Activated T-cell treated with anti-CD3 and anti-CD28 coated beads for 24 hours (primary cell): ENCODE measurements around the gene SCGB1C1.
A peak's percentile ranks its signal among the peaks of the same experiment; 100 is the strongest.

ENCODE experiments used
- DNase-seq: peaks from one replicate; pipeline ENCODE4 v3.0.0-alpha.2; 2020; ENCODE audit warnings: low read depth

SCGB1C1 gene

DNA sequence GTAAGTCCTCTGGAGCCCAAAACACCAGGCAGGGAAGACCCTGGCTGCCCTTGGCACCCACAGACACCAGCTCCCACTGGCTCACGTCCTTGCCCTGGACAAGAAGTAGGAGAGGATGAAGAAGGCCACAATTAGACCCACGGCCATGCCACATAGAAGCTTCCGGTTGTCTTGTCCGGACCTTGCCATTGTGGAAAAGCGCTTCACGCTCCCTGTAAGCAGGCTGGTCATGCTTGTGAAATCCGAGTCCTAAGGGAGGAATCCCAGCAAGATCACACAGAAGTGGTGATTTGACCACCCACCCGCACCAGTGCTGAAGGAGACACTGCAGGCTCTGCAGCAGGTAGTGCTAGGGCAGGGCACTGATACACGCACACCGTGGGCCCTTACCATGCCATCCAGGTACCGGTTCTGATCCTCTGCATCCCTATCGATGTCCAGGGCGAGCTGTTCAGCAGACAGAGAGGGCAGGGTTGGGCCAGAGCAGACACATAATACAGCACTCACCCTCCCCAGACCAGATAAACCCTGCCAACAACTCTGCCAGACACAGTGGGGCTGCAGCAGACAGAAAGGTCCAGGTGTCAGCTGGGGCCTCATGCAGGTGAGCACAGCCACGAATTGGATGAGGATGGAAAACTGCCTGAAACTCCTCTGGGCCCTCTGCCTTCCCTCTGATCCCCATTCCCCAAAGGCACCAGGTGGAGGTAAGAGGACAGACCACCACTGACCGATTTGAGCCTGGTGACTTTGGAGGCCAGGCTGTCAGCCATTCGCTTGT is 12.5 kb downstream of the SCGB1C1 start:
- DNase-seq, result no peak

DNA sequence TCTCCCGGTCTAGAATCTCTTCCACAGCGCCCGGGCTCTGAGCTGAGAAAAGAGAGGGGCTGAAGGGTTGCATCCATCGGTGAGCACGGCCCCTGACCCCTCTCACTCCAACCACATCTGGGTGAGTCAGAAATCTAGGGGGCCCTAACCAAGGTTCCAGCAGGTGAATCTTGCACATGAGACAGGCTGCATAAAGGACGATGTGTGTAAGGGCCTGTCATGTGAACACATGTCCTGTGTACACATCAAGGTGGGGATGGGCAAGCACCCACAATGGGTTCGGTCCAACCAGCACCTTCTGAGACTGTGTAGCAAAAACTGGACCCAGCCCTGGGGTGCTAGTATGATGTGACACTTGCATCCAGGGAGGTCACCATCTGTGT is 13.1 kb downstream of the SCGB1C1 start:
- no peak for DNase-seq

DNA sequence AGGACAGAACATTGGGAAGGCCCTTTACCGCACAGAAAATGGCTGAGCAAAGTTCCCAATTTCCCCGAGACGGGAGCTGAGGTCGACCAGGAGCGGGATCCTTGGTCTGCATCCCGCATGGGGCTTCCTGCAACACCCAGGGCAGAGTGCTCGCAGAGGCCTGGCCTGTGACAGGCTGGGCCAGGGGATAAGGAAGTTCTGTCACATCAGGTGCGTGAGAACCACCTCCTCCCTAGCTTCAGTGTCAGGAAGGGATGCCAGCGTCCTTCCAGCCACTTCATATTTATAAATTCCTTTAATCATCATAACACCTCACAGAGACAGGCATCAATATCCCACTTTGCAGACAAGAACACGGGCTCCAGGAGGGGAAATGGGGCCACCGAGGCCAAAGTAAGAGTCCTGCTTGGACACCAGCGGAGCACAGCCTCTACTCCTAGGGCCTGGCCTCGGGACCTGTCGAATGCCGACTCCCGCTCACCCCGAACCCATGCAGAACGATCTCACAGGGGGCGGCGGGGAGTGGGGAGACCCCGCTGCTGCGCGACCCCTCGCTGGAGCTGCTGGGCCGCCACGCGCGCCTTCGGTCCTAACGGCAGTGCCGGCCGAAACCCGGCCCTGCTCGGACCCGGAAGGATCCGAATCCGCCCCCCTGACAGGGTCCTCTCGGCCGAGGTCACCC is 13.8 kb downstream of the SCGB1C1 start:
- DNase-seq, result no peak

DNA sequence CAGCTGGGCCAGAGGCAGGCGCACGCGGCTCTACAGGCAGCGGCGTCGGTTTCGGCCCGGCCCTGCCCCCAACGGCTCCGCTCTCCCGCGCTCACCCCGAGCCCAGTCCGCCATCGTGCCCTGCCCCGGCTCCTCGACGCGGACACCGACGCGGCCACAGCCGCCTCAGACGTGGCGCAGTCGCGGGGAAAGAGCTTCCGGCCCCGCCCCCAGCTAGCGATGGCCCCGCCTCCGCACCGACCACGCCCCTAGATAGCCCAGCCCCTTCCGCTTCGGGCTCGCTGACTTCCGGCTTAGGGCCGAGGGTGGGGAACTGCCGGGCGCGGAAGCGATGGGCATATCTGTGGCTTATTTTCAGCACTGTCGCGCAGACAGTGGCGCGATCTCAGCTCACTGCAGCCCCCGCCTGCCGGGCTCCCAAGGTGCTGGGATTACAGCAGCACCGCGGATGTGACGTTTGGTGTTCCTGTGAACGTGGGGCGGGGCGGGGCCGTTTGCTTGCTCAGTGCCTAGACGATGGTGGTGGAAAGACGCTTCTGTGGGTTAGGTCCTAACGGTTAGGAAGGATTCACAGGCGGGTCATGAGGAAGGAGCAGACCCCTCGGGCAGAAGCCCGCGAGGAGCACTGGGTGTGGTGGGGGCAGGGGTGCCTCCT is 14.5 kb downstream of the SCGB1C1 start, which contains the start of the genes BET1L and RIC8A:
BET1L (minus strand) TSS at position 192 of the 655 bp plus-strand sequence; CDS start at position 114, 78 bp downstream.
RIC8A (plus strand) TSS at position 501 of the 655 bp plus-strand sequence. CDS start 1,147 bp downstream, outside the sequence.
- DNase-seq, result peak; percentile 95

DNA sequence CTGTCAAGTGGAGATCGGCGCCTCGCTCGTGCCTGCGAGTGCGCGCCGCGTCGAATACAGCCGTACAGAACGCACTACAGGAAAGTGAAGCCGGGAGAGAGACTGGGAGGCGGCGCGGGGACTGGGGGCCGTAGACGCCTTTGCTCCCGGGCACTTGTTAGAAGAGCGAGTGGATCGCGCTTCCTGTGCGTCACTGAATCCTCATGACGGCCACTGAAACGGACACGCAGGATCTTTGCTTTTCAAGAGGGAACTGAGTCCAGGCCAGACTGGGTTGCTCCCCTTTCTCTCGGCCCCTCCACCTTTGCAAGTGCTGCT is 14.9 kb downstream of the SCGB1C1 start:
- no peak for DNase-seq

DNA sequence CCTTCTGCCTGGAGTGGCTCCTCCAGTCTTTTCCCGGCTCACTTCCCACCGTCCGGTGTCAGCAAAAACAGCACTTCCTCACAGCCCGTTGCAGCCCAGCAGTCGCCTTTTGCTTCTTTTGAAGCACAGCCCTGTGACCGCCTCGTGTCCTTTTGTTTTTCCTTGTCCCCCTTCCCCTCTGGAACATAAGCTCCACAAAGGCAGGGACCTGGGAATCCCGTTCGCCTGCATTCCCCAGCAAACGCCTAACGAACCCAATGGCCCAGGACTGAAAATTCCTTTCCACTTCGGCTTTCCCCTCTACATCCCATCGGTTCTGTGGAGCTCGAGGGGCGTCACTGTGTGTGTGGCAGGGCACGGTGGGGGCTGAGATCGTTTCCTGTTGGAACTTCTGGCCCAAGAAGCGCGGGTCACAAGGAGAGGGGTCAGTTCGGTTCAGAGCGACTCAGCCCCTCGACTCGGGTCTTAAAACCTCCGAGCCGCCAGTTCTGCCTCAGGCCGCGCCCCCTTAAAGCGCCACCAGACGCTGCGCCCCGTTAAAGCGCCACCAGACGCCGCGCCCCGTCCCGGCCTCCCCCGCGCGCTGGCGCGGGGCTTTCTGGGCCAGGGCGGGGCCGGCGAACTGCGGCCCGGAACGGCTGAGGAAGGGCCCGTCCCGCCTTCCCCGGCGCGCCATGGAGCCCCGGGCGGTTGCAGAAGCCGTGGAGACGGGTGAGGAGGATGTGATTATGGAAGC is 15.5 kb downstream of the SCGB1C1 start:
- DNase-seq, result peak; percentile 76

DNA sequence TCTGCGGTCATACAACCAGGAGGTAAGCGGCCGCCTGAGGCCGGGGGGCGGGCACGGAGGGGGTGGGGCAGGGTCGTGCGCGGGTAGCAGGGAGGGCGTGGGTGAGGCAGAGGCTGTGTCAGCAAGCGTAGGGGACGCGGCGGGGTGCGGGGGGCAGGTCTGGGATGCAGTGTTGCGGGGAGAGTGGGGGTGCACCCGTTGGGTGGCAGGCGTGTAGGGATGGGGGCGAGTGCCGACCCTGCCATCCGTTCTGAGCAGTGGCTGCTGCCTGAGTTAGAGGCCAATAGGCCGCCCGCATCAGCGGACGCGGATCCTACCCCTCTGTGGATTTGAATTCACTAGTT is 16.0 kb downstream of the SCGB1C1 start:
- no peak for DNase-seq

DNA sequence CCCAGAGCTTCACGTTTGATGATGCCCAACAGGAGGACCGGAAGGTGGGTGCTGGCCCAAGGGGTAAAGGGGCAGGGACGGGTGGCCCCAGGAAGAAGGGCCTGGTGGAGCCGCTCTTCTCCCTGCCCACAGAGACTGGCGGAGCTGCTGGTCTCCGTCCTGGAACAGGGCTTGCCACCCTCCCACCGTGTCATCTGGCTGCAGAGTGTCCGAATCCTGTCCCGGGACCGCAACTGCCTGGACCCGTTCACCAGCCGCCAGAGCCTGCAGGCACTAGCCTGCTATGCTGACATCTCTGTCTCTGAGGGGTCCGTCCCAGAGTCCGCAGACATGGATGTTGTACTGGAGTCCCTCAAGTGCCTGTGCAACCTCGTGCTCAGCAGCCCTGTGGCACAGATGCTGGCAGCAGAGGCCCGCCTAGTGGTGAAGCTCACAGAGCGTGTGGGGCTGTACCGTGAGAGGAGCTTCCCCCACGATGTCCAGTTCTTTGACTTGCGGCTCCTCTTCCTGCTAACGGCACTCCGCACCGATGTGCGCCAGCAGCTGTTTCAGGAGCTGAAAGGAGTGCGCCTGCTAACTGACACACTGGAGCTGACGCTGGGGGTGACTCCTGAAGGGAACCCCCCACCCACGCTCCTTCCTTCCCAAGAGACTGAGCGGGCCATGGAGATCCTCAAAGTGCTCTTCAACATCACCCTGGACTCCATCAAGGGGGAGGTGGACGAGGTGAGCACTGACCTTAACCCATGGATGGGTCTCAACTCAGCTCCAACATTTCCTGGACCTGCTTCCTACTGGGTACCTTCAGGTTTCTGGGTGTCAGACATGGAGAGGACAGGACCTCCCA is 16.6 kb downstream of the SCGB1C1 start:
- DNase-seq, result no peak

DNA sequence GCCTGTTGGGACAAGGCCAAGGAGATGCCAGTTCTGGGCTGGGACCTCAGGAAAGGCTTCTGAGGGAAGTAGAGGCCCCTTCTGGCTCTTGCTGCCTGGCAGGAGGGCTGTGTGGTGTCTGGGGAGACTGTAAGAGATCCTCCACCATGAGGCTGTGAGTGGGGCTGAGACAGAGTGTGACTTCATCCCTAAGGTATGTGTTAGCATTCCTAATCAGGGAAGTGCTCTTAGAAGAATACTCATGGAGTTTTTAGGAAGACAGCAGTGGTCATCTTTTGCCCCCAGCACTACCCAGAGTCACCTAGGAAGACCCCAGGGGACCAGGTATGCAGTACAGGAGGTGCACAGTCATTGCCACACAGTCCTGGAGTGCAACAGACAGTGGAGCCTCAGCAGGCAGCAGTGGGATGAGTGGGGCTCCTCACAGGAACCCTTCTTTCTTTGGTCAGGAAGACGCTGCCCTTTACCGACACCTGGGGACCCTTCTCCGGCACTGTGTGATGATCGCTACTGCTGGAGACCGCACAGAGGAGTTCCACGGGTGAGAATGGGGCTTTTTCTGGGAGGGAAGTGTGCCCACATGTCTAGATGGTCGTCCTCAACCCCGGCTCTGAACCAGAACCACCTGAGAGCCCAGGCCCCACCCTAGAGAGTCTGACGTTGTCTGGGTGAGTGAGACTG is 17.4 kb downstream of the SCGB1C1 start:
- no peak for DNase-seq

DNA sequence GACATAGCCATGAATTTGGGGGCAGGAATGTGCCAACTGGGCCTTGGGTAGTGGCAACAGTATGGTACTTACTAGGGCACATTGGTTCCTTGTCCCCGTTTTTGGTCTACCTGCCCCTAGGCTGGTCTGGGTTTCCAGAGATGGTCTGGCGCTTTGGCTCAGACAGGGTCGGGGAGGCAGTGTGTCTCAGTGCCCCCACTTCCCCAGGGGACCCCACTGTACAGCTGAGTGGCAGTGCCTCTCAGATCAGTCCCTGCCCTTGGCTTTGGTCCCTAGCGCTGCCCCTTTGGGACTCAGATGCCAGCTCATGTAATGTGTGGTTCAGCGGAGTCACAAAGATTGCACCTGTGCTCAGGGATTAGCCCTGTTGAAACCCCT is 17.9 kb downstream of the SCGB1C1 start:
- no peak for DNase-seq

DNA sequence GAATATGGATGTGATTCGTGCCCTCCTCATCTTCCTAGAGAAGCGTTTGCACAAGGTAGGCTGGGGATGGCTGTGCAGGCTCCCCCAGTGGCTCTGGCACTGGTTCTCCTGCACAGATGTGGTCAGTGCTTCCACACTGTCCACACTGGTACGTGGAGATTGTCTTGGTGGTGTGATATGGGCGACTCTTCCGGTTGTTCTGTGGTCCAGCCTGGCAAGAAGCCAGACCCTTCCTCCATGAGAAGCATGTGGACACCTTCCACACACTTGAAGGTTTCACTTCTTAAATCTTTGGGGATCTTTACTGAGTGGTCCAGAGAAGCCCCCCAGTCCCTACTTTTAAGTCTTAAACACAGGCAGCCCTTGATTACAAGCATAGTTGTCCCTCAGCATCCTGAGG is 18.4 kb downstream of the SCGB1C1 start:
- no peak for DNase-seq

DNA sequence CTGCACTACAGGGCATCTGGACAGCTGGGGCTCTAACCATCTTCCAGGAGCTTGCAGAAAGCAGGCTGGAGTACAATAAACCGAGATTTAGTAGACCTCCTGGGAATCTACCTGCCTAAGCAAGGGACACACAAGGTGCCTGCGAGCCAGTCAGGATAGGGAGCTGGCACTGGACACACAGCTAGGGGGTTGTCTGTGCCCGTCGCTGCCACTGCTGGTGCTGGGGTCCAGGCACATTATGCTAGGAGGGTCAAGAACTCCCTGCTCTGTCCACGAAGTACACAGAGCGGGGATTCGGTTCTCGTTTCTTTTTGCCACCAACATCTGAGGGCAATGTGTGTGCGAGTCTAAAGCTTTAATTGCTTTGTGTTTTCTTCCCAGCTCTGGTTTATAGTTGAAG is 18.9 kb downstream of the SCGB1C1 start:
- DNase-seq, result no peak

DNA sequence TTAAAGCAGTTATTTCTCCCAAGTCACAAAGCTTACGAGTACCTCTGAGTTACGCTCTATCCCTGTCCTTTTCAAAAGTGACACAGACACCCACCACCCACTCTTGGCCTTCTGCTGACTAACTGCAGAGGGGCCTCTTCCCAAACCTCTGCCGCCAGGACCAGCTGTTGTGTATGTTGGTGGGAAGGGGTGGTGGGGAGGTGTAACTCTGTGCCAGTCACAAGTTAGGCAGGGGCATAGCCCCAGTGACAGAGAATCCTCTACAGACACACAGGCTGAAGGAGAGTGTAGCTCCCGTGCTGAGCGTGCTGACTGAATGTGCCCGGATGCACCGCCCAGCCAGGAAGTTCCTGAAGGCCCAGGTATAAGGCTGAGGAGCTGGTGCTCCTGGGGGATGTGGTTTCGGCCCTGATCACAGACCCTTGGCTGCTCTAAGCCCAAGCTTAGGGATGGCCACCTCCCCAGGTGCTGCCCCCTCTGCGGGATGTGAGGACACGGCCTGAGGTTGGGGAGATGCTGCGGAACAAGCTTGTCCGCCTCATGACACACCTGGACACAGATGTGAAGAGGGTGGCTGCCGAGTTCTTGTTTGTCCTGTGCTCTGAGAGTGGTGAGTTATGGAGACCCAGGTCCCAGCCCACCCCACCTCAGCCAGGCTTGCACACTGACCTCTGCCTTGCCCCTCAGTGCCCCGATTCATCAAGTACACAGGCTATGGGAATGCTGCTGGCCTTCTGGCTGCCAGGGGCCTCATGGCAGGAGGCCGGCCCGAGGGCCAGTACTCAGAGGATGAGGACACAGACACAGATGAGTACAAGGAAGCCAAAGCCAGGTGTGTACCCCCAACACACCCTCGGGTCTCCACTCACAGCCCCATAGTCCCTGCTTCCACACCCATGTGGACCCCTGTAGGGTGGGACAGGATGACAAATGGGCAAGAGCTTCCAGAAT is 19.5 kb downstream of the SCGB1C1 start:
- no peak for DNase-seq

DNA sequence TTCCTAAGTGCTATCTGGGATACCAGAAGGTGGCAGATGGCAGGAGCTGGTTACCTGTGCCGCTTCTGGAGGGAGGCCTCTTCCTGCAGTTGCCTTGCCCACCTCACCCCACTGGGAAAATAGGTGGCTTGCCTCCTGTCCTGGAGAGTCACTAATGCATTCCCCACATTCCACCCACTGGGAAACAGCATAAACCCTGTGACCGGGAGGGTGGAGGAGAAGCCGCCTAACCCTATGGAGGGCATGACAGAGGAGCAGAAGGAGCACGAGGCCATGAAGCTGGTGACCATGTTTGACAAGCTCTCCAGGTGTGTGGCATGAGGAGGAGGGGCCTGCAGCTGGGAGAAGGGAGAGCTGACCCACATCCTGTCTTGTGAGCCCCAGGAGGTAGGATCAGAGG is 20.2 kb downstream of the SCGB1C1 start:
- no peak for DNase-seq

DNA sequence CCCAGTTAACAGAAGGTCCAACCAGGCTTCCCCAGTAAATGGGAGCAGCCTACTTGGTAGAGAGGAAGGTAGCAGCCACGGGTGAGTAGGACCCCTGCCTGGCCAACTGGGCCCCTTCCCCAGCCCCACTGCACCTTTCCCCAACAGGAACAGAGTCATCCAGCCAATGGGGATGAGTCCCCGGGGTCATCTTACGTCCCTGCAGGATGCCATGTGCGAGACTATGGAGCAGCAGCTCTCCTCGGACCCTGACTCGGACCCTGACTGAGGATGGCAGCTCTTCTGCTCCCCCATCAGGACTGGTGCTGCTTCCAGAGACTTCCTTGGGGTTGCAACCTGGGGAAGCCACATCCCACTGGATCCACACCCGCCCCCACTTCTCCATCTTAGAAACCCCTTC is 21.2 kb downstream of the SCGB1C1 start:
- no peak for DNase-seq

DNA sequence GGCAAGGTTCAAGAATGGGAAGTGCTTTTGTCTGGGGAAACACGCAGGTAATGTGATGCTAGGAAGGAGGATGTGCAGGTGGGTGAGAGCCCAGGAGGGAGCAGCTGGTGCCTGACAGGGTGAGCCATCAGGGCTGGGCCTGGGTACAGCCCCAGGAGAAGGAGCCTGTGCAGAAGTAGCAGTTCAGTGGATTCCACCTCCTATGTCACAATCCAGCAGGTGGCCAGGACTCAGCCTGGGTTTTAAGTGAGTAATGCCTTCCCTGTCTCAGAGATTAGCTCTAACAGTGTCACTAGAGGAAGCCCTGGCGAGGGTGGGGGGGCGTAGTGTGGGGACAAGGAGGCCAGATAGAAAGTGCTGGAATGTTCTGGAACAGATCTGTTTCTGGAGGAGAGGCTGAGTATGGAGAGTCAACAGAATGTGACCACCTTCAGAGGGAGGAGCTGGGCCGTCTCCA is 22.7 kb downstream of the SCGB1C1 start:
- DNase-seq, result no peak

DNA sequence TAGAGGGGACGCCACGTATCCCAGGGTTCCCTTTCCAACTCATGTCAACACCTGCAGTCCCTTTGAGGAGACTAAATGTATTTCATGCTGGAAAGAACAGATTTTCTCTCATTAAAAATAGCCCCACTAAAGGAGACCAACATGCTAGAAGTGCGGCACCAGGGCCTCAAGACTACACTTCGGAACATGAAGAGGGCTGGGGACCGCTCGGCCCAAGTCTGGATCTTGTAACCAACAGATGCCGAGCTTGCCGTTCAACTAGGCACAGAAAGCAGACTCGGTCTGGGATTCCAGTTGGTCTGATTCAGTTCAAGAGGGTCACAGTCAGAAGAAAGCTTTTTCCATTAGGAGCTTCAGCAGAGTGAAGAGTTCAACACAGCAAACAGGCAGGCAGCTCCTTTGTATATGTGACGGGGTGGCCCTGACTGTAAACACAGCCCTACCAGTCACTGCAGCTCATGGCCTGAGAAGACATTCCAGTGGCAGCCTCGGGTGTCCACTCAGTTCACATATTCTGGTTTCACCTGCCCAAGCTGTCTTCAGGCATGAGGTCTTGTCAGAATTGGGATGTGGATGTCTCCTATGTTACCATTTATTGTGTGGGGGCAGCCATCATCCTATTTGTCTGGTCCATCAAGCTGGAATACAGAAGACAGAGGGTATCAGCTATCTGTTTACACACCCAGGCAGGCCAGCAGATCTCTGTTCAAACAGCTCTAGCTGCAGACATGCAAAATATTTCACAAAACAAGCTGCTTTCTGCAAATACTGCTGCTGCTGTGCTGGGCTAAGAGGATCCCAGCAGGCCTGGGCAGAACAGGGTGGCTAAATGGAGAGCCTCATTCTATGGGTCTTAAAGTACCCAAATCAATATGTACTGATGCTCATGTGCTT is 23.4 kb downstream of the SCGB1C1 start:
- DNase-seq, result no peak

DNA sequence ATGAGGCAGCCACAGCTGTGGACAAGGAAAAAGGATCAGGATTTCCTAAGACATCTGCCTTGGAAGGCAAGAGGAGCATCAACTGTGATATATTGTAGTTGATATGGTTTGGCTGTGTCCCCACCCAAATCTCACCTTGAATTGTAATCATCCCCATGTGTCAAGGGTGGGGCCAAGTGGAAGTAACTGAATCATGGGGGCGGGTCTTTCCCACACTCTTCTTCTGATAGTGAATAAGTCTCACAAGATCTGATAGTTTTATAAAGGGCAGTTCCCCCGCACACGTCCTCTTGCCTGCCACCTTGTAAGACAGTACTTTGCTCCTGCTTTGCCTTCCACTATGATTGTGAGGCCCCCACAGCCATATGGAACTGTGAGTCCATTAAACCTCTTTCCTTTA is 24.8 kb downstream of the SCGB1C1 start:
- no peak for DNase-seq
